NT2/D1 (cell line): ENCODE results near the gene KLHL6.

Source experiments
- SUZ12 ChIP-seq: IDR thresholded peaks from 2 replicates; pipeline ENCODE4 v1.6.1; 2011; ENCODE audit not compliant: insufficient read length, insufficient read depth; ENCODE audit errors: extremely low read depth
- YY1 ChIP-seq: IDR thresholded peaks from 2 replicates; pipeline ENCODE4 v1.6.1; 2011; ENCODE audit not compliant: insufficient read length, insufficient read depth
- ZNF274 ChIP-seq: IDR thresholded peaks from 2 replicates; pipeline ENCODE4 v1.6.1; 2011; ENCODE audit warnings: mild to moderate bottlenecking, low read depth, low read length

DNA sequence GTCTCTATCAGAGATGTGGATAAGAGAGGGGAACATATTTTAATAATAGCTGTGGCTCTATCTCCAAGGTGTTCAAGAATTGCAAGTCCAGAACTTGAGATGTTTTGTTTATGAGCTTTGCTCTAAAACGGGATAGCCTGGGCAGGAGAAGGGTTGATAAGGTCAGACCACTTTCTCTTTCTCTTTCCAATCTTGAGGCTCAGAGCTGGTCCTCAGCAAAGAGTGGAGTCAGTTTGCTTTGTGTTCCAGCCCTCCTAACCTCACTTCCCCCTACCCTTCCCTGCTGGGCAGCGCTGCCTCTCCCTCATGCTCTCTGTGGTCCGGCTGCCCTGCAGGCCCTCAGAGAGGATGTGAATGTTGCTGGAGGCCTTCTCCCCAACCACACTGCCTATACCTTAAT lies 13.8 kb downstream of the KLHL6 start:
- TF ChIP-seq SUZ12 = no peak
- TF ChIP-seq YY1 = no peak
- TF ChIP-seq ZNF274 = no peak
